HG02642 (cell line): ENCODE measurements around the gene DSN1.
"Not testable (repeated sequence)": the region's sequence is repeated elsewhere in the genome, so short reads cannot be mapped to it uniquely, and the experiment has no call there.

Experiments used
- ATAC-seq: cut with Tn5 transposase; IDR thresholded peaks from one replicate; pipeline ENCODE4 v1.9.1; 2021; ENCODE audit warnings: mild to moderate bottlenecking; ENCODE audit not compliant: unreplicated experiment, poor library complexity

Gene DSN1, protein sequence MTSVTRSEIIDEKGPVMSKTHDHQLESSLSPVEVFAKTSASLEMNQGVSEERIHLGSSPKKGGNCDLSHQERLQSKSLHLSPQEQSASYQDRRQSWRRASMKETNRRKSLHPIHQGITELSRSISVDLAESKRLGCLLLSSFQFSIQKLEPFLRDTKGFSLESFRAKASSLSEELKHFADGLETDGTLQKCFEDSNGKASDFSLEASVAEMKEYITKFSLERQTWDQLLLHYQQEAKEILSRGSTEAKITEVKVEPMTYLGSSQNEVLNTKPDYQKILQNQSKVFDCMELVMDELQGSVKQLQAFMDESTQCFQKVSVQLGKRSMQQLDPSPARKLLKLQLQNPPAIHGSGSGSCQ

DNA sequence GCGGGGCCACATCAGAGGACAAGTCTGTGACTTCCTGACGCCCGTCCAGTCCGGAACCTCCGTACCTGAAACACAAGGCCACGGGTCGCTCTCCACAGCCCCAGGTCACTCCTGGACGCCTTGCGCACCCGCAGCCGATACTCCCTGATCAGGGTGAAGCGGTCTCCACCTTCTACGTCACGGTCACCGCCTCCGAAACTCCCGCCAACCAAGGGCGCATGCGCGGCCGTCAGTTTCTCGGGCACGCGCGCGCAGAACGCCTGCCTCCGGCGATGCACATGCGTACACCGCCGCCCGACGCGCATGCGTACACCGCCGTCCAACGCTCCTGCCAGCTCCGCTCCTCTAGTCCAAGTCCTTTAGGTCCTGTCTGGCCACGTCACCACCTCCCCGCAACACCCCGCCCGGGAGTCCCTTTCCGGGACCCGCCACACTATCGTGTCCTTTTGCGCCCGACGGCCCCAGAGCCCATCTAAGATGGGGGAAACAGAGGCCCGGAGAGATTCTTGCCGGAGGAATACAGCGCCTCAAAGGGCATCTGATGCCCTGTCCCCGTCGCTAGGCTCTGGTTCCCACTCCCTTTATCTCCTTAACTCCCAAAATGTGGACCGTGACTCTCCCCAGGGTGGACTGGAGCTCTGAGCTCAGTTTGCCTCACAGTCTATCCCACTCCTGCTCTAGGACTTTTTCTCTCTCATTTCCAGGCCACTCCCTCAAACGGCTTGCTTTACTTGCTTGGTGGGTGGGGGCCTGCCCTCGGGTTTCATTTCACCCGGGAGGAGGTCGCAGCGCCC is at the start of gene DSN1:
DSN1 (minus strand) TSS at position 167 of the 794 bp plus-strand sequence. CDS start 2,305 bp downstream, outside the sequence.
- ATAC-seq, result peak; percentile 91

DNA sequence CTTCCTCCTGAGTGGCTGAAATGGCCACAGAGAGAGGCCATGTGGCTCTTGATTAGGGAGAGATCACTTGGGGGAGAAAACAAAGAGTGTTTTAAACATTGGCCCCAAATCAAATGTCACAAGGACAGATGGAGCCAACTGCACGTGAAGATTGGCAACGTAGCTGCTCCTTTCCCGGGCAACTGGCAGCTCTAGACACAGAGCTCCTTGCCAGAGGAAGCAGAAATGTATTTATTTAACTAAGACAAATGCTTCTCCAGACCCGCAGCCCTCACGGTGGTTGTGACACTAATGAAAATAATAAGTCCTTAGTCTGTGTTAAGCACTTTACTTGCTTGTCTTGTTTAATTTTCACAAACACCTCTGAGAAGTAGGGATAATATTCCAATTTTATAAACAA is 49.6 kb upstream of the DSN1 start:
- no peak for ATAC-seq

DNA sequence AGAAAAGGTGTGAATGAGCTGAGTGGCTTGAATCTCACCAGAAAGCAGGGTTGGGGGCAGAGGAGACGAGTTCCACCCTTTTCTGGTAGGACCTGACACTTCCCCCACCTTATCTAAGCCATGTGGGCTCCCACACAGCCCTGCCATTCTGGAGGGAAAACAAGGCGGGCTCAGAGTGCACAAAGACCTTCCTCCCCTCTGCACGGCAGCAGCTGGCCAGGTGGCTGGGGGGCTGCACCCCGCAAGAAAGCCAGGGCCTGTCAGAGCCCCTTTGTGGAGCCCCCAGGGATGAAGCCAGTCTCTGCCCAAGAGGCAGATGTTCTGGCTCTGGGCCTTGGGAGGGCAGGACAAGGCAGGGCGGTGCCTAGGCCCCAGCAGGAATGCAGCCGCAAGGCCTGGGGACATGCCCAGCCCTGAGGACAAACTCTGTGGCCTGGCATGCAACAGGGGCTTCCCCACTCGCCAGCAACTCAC is 48.4 kb upstream of the DSN1 start:
- ATAC-seq, result no peak

DNA sequence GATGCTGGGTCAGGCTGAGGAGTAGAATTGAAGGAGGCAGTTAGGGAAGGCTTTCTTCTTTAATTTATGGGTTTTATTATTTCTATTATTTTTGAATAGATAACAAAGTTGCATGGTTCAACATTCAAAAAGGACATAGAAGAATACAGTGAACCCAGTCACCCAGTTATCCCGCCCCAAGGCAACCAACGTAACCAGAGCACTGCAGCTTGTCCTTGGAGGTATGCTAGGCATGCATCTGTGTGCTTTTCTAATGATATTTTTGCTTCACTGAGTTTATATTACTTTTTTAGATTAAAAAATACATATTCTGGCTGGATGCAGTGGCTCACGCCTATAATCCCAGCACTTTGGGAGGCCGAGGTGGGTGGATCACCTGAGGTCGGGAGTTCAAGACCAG is 47.4 kb upstream of the DSN1 start:
- no peak for ATAC-seq

DNA sequence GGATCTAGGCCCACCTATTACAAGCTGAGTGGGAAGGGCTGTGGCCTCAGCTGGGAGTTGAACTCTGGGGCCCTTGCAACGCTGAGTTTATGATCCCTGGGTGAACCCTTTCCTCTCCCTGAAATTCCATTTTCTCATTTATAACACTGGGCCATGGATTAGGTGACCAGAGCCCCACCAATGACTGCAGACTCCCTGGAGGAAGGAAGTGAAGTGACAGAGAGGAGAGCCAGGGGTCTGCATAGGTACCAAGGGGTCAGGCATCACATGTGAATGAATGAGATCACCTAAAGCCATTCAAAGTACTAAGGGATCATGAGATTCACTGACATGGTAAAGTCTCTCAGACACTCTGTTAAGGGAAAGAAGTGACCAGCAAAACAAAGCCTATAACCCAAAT is 46.5 kb upstream of the DSN1 start:
- no peak for ATAC-seq

DNA sequence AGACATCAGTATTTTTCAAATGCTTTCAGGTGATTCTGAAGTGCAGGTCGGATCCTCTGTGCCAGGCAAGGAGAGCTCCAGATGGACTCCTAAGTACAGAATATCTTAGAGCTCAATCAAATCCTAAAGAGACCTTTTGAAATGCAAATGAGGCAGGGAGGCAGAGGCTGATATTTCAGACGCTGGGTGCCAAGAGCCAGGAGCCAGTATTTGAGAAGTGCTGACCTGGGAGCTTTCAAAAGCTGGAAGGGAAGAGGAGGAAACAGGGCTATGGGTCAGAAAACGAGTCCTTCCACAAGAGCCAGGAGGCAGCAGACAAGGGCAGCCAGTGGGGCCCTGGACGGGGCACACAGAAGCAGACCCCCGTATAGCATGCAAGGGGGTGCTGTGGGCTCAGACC is 46.1 kb upstream of the DSN1 start:
- no peak for ATAC-seq

DNA sequence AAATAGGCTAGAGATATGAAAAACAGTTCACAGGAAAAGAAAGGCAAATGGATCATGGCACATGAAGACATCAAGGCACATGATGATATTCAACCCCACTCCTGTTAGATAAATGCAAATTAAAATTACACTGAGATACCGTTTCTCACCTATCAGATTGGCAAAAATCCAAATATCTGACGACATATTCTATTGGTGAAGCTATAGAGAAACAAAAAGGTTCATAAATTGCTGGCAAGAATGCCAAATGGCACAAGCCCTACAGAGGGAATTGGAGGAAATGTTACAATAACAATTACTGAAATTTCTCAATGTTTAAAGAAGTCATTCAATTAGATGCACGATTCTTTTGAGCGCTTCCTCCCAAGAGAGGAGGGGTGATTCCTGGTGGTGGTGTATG is 45.3 kb upstream of the DSN1 start:
- ATAC-seq, result no peak

DNA sequence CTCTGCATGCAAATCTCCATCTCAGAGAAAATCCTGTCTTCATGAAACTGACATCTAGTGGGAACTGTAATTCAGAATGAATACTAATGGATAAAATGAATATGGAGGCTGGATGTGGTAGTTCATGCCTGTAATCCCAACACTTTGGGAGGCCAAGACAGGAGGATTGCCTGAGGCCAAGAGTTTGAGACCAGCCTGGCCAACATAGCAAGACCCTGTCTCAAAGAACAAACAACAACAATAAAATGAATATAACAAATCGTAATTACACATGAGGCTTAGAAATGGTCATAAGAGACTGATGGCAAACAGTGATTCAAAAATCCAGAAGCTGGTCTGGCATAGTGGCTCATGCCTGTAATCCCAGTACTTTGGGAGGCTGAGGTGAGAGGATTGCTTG is 44.6 kb upstream of the DSN1 start:
- ATAC-seq, result no peak

DNA sequence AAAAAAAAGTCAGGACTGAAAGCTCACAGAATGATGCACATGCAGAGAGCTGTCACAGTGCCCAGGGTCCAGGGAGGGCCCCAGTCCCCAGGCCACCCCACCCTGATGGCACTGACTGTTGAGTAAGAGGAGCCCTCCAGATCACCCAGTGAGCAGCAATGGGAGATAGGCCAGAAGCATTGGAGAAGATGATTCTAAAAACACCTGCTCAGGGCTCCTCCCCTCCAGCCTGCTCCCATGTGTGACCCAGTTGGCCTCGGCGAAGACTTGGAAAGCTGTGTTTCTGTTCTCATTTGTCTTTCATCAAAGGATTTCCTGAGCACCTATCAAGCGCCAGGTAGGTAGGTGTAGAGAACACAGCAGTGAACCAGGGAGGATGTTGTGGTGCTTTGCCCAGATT is 43.9 kb upstream of the DSN1 start:
- ATAC-seq, result no peak

DNA sequence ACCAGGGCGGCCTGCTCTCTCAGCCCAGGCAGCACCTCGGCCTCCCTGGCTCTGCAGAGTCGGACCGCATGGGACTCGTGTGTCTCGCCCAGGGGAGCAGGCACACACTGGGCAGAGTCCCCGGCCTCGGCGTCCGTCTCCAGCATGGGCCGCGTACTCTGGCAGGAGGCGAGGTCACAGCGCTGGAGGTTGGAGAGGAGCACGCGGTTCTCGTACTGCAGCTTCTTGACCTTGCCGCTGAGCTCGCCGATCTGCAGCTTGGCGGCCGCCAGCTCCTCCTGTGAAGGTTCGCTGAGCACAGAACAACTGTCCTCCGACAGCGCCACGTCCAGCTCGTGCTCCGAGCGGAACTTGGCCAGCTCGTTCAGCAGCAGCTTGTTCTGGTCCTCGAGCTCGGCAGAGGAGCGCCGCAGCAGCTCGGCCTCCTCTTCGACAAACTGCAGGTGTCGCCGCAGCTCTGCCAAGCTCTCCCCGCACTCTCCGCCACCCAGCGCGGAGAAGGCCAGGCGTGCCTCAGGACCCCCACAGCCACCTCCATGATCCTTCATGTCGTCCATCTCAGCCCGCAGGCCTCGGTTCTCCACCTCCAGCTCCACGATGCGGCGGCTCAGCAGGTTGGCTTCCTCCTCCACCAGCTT is 42.0 kb upstream of the DSN1 start:
- ATAC-seq, result no peak

DNA sequence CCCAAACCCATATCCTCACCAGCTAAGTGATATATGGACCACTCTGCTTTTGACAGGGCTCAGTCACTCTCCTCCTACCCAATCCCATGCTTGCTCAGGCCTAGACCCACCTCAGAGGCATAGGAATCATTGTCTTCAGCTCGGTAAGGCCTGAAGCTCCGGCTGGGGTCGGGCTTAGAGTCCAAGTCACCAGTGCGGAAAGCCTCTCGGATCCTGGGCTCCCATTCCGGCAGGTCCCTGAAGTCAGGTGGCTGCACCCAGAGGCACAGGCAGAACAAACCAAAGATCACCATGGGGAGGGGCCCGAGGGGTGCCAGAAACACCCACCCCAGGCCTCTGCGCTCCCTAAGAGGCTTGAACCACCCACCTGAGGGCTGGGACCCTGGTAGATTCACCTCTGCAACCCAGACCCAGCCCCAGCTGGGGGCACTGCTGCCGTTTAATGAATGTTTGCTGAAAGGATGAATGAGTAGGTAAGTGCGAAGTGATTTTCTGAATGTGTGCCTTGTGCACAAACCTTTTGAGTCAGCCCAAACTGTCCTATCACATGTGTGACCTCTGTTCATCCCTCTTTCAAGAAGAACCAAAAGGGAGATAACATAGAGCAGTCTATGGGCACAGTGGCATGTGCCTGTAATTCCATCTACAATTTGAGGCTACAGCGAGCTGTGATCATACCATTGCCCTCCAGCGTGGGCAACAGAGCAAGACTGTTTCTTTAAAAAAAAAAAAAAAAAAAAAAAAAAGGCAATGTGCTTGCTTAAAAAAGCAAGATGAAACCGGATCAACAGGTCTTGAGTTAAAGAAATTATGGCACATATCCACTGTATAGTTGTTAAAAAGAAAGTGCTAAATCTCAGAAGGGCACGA is 39.3 kb upstream of the DSN1 start:
- ATAC-seq, result no peak

DNA sequence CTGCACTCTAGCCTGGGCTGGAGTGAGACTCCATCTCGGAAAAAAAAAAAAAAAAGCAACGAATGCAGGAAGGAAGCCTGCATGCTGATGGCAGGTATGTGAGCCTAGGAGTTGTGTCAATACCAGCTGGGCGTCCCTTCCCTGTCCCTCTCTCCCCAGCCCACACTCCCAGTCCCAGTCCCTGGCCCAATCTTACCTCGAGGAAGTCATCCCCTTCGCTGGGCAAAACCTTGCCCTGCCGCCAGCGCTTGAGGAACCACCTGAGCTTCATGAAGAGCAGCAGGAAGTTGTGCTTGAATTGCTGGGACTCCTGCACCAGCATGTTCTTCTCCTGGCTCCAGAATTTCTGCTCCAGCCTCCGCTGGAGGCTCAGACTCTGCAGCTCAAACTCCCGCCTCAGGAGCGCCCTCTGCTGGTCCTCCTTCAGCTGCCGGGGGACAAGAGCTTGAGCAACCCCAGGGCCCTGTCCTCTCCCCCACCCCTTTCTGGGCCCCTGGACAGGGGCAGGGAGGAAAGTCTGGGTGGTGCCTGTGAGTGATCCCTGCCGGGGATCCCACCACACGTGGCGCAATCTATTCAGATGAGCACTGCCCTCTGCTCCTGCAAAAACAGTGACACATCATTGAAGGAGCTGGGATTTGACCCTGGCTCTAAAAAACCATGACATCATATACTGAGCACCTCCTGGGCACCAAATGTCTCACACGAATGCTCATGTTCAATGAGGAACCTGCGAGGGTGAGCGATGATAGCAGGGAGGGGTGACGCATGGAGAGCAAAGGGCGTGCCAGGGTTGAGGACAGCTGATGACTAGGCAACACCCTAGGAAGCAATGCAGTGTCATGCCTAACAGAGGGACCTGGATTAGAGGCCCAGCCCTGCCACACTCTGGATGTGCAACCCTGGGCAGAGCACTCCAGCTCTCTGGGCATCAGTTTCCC is 35.0 kb upstream of the DSN1 start:
- ATAC-seq, result no peak

DNA sequence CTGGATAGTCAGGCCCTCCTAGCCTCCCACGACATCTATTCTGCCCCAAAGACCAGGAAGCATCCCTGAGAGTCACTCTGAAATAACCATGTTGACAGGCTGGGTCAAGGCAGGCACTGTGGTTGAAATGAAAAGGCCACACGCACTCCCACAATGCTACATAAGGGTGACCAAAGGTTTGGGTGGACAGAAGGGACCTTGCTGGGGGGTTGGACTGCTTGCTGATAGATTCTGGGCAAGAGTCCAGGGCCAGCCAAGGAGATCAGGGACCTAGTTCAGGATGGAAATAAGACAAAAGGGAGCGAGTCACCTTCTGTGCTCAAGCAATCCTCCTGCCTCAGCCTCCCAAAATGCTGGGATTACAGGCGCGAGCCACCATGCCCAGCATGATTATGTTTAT is 32.5 kb upstream of the DSN1 start:
- no peak for ATAC-seq

DNA sequence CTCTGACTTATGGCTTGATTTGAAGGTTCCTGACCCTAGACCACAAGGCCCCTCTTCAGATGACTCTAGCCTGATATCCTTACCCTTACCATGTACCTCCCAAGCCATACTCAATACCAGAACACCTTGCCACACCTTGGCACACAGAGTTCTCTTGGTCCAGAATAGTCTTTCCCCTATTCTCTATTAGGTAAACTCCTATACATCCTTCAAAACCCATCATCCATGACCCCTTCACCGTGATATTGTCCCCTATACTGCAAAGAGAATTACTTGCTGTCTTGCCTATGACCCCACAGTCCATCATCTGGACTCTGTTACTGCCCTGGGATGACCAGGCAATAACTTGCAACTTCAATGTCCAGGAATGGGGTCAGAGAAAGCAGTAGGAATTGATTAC is 31.8 kb upstream of the DSN1 start:
- ATAC-seq, result no peak

DNA sequence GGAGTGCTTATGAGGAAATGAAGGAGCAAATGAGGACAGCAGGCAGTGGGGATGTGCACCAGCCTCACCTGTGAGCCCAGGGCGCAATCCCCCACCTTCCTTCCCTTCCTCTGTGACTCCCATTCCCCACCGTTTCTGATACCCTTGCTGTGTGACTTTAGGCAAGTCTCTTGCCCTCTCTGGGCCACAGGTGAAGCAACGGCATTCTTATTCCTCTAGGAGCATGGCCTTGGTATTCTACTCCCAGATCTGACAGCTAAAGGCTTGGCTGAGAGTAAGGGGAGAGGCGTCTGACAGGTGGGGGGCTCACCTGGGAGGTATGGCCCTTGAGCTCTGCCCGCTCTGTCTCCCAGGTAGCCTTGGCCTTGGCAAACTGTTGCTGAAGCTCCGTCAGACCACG is 30.9 kb upstream of the DSN1 start:
- ATAC-seq, result no peak

DNA sequence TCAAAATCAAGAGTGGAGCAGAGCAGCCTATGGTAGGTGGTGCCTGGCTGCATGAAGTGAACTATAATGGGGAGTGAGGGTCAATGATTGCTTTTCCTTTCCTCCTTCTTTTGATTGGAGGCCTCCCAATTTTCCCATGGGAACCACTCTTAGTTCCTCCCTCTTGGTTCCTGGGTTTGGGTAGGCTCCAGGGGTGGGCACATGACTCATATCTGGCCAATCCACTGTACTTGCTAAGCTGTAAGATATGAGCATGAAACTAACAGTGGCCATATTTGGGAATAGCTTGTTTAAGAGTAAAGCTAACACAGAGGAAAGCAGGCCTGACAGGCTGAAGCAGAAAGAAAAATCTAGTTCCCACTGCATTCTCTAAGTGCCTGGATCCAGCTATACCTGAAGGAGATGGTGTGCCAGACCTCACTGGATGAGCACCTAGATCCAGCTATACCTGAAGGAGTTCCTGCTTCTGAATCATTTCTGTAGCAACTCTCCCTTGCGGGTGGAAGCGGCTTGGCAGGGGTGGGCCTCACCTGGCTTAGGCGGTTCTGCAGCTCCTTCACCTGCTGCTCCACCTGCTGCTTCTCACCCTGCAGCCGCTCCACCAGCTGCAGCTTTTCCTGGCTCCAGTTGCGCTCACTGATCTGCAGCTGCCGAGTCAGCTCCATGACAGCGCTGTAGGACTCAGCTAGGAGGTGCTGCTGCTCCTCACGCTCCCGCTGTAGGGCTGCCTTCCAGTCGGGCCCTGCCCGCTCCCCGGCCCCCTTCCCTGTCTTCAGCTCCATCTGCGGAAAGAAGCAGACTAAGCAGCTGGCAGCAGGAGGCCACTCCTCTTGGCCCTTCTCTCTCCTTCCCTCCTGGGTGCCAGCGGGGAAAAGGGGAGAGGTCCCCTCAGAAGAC is 29.0 kb upstream of the DSN1 start:
- ATAC-seq, result no peak

DNA sequence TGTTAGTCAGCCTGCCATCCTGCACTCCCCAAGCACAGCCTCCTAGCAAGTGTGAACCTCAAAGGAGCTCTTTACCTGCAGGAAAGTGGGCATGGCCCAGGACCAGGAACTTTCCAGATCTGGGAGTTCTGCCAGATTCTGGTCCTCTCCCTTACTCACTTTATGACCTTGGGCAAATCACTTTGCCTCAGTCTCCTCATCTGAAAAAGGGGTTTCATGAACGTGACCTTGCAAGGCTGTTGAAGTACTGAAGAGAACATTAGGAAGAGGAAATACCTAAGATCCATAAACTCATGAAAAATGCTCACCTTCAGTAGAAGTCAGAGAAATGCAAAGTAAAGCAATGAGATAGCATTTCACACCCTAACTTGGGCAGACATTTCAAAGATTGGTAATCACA is 26.8 kb upstream of the DSN1 start:
- no peak for ATAC-seq

DNA sequence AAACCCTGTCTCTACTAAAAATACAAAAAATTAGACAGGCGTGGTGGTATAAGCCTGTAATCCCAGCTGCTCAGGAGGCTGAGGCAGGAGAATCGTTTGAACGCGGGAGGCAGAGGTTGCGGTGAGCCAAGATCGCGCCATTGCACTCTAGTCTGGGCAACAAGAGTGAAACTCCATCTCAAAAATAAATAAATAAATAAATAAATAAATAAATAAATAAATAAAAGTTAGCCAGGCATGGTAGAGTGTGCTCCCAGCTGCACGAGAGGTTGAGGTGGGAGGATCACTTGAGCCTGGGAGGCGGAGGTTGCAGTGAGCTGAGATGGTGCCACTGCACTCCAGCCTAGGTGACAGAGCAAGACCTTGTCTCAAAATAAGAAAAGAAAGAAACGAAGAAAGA is 25.8 kb upstream of the DSN1 start:
- ATAC-seq, result not testable (repeated sequence)
